Osteoblast (primary cell): ENCODE results near the gene CCM2. TPM values are rescaled to one million over a fixed set of nuclear protein-coding genes. Genes with fewer than 3 reads are reported as not detected.
A peak's percentile ranks its signal among the peaks of the same experiment; 100 is the strongest.

Source experiments
- DNase-seq: peaks from one replicate; pipeline ENCODE4 v3.0.0; 2011; ENCODE audit warnings: low spot score, mixed read lengths; ENCODE audit not compliant: insufficient read length; ENCODE audit errors: missing footprints
- H2AFZ ChIP-seq: 2 replicates; pipeline ENCODE4 v1.6.0; 2011; ENCODE audit warnings: mild to moderate bottlenecking, low read length
- H3K27ac ChIP-seq: 2 replicates; pipeline ENCODE4 v1.5.1; 2011; ENCODE audit warnings: mild to moderate bottlenecking, low read depth, low read length, moderate library complexity
- H3K27me3 ChIP-seq: 2 replicates; pipeline ENCODE4 v1.6.0; 2012; ENCODE audit warnings: mild to moderate bottlenecking, control low read depth, inconsistent platforms, low read length, moderate library complexity; ENCODE audit not compliant: insufficient read depth
- H3K36me3 ChIP-seq: 2 replicates; pipeline ENCODE4 v1.5.1; 2011; ENCODE audit warnings: mild to moderate bottlenecking, low read length, control low read depth, moderate library complexity; ENCODE audit not compliant: insufficient read depth
- H3K4me1 ChIP-seq: 2 replicates; pipeline ENCODE4 v1.5.1; 2011; ENCODE audit warnings: mild to moderate bottlenecking, low read length, control low read depth, moderate library complexity; ENCODE audit not compliant: insufficient read depth
- H3K4me2 ChIP-seq: 2 replicates; pipeline ENCODE4 v1.6.0; 2011; ENCODE audit warnings: mild to moderate bottlenecking, low read length; ENCODE audit not compliant: insufficient read depth
- H3K4me3 ChIP-seq: fragments of 200-600 bp; sonication (generic); 3 replicates; pipeline ENCODE4 v1.5.1; 2012; ENCODE audit warnings: mild to moderate bottlenecking, low read length, inconsistent platforms; ENCODE audit not compliant: insufficient read depth
- H3K79me2 ChIP-seq: 2 replicates; pipeline ENCODE4 v1.6.0; 2012; ENCODE audit warnings: mild to moderate bottlenecking, low read length, control low read depth, inconsistent platforms; ENCODE audit not compliant: insufficient read depth
- H3K9me3 ChIP-seq: 2 replicates; pipeline ENCODE4 v1.5.1; 2011; ENCODE audit warnings: low read depth, low read length, control low read depth
- H4K20me1 ChIP-seq: 2 replicates; pipeline ENCODE4 v1.6.0; 2012; ENCODE audit warnings: mild to moderate bottlenecking, low read length, control low read depth; ENCODE audit not compliant: insufficient read depth
- CTCF ChIP-seq: IDR thresholded peaks from 2 replicates; pipeline ENCODE4 v1.5.1; 2011; ENCODE audit warnings: mild to moderate bottlenecking, low read depth, low read length, moderate library complexity; ENCODE audit errors: extremely low read depth
- total RNA-seq: library from RNA; depleted of rRNA; stranded (reverse); fragments of >200 nt; gene quantifications from 2 replicates; pipeline ENCODE4 v1.2.3, GENCODE V29; 2012

Gene CCM2
- total RNA-seq, 1 donor = 42.3 TPM

GRCh38 chr7:45028920-45029344 is 28.9 kb downstream of the CCM2 start:
- Histone ChIP-seq H3K4me3 (no peak overlapping the region), H3K27ac (no peak overlapping the region), H2AFZ (no peak overlapping the region), H3K4me2 (no peak overlapping the region), H3K27me3 (no peaks in the 10 kb centered on the region), H3K36me3 (peaks cover 6% of the 10 kb centered on the region), H3K9me3 (no peaks in the 10 kb centered on the region), H3K79me2 (peaks cover 65% of the 10 kb centered on the region), H4K20me1 (peaks cover 37% of the 10 kb centered on the region), H3K4me1 (peaks cover 26% of the 10 kb centered on the region)
- DNase-seq = no peak
- no peak for TF ChIP-seq CTCF

- H3K4me2 ChIP-seq = no peak overlapping the region
- H4K20me1 ChIP-seq = peaks cover 50% of the 10 kb centered on the region
- no peak for TF ChIP-seq CTCF
- H3K27ac ChIP-seq = no peak overlapping the region
- H2AFZ ChIP-seq = no peak overlapping the region
- peaks cover 61% of the 10 kb centered on the region for H3K79me2 ChIP-seq
- no peaks in the 10 kb centered on the region for H3K27me3 ChIP-seq
- peaks cover 6% of the 10 kb centered on the region for H3K36me3 ChIP-seq
- H3K9me3 ChIP-seq = no peaks in the 10 kb centered on the region
- H3K4me3 ChIP-seq = no peak overlapping the region
- peaks cover 29% of the 10 kb centered on the region for H3K4me1 ChIP-seq
- no peak for DNase-seq
These were observed 31.8 kb downstream of the CCM2 start for GRCh38 chr7:45031829-45032228.

GRCh38 chr7:45032421-45032820 is 32.4 kb downstream of the CCM2 start:
- Histone ChIP-seq H4K20me1 (peaks cover 51% of the 10 kb centered on the region), H3K4me2 (no peak overlapping the region), H3K27me3 (no peaks in the 10 kb centered on the region), H3K9me3 (no peaks in the 10 kb centered on the region), H3K79me2 (peaks cover 60% of the 10 kb centered on the region), H3K36me3 (peaks cover 6% of the 10 kb centered on the region), H3K4me3 (no peak overlapping the region), H3K27ac (no peak overlapping the region), H3K4me1 (peaks cover 23% of the 10 kb centered on the region), H2AFZ (no peak overlapping the region)
- TF ChIP-seq CTCF = no peak
- DNase-seq = no peak

GRCh38 chr7:45033261-45033930 is 33.4 kb downstream of the CCM2 start:
- no peak for TF ChIP-seq CTCF
- Histone ChIP-seq H3K27ac (peak overlapping the region; percentile 79), H4K20me1 (peaks cover 53% of the 10 kb centered on the region), H3K27me3 (no peaks in the 10 kb centered on the region), H3K4me1 (peaks cover 22% of the 10 kb centered on the region), H2AFZ (no peak overlapping the region), H3K36me3 (peaks cover 7% of the 10 kb centered on the region), H3K9me3 (no peaks in the 10 kb centered on the region), H3K79me2 (peaks cover 61% of the 10 kb centered on the region), H3K4me2 (peak overlapping the region; percentile 67), H3K4me3 (no peak overlapping the region)
- peak; percentile 86 for DNase-seq
